WTC11 (cell line): ENCODE data around the gene EHBP1L1. TPM values are rescaled to one million over a fixed set of nuclear protein-coding genes. Genes with fewer than 3 reads are reported as not detected.

ENCODE experiments used
- ATAC-seq: fragments of 200-7000 bp; cut with Tn5 transposase; 2 replicates; pipeline ENCODE4 v1.10.0; 2021; ENCODE audit warnings: mild to moderate bottlenecking, moderate library complexity
- CTCF ChIA-PET: fragments of 300-600 bp; sonication (Branson Sonifier 250); formaldehyde crosslinking; loops from one replicate; lab custom pipeline; 2021; ENCODE audit warnings: antibody characterized with exemption; lab: Charles Lee
- POLR2A ChIA-PET: fragments of 350-600 bp; sonication (Branson Sonifier 250); formaldehyde crosslinking; loops from one replicate; lab custom pipeline; 2021; ENCODE audit warnings: antibody characterized with exemption; lab: Charles Lee
- DNase-seq: peaks from one replicate; pipeline ENCODE4 v3.0.0; 2021; ENCODE audit warnings: low spot score
- H3K27ac Mint-ChIP-seq: 2 replicates; pipeline ENCODE4 v1.8.0; 2021; ENCODE audit warnings: mixed read lengths
- H3K27me3 Mint-ChIP-seq: 2 replicates; pipeline ENCODE4 v1.8.0; 2021; ENCODE audit warnings: low read depth, mild to moderate bottlenecking, moderate library complexity, mixed read lengths
- H3K36me3 Mint-ChIP-seq: 2 replicates; pipeline ENCODE4 v1.8.0; 2021; ENCODE audit warnings: mixed read lengths
- H3K4me1 Mint-ChIP-seq: 2 replicates; pipeline ENCODE4 v1.8.0; 2022; ENCODE audit warnings: mixed read lengths
- H3K4me3 Mint-ChIP-seq: 2 replicates; pipeline ENCODE4 v1.8.0; 2021; ENCODE audit warnings: mild to moderate bottlenecking, moderate library complexity, mixed read lengths
- H3K9me3 Mint-ChIP-seq: 2 replicates; pipeline ENCODE4 v1.8.0; 2021; ENCODE audit warnings: mixed read lengths
- AFF4 ChIP-seq: sonication (generic); formaldehyde crosslinking; IDR thresholded peaks from 2 replicates; pipeline ENCODE4 v1.8.1; 2023; ENCODE audit warnings: mild to moderate bottlenecking, missing genetic modification reagents, borderline replicate concordance
- ARID4B ChIP-seq: sonication (generic); formaldehyde crosslinking; IDR thresholded peaks from 2 replicates; pipeline ENCODE4 v1.8.0; 2023; ENCODE audit warnings: missing genetic modification reagents, mild to moderate bottlenecking, borderline replicate concordance
- ATF1 ChIP-seq: sonication (generic); formaldehyde crosslinking; IDR thresholded peaks from 2 replicates; pipeline ENCODE4 v1.8.1; 2023; ENCODE audit warnings: mild to moderate bottlenecking, moderate library complexity, missing genetic modification reagents
- CBFB ChIP-seq: sonication (generic); formaldehyde crosslinking; IDR thresholded peaks from 2 replicates; pipeline ENCODE4 v1.8.1; 2022; ENCODE audit warnings: mild to moderate bottlenecking, low read depth, missing genetic modification reagents
- CREM ChIP-seq: sonication (generic); formaldehyde crosslinking; IDR thresholded peaks from 2 replicates; pipeline ENCODE4 v1.8.1; 2022; ENCODE audit warnings: mild to moderate bottlenecking, missing genetic modification reagents, moderate library complexity
- CTCF ChIP-seq: fragments of 200-600 bp; IDR thresholded peaks from 2 replicates; pipeline ENCODE4 v1.8.0; 2022; ENCODE audit warnings: antibody characterized with exemption
- ELF4 ChIP-seq: sonication (generic); formaldehyde crosslinking; IDR thresholded peaks from 2 replicates; pipeline ENCODE4 v1.8.1; 2022; ENCODE audit warnings: low read depth, mild to moderate bottlenecking, moderate library complexity, missing genetic modification reagents
- FOXP1 ChIP-seq: sonication (generic); formaldehyde crosslinking; IDR thresholded peaks from 2 replicates; pipeline ENCODE4 v1.8.0; 2022; ENCODE audit warnings: missing genetic modification reagents, mild to moderate bottlenecking, moderate library complexity, borderline replicate concordance
- IRF2 ChIP-seq: sonication (generic); formaldehyde crosslinking; IDR thresholded peaks from 2 replicates; pipeline ENCODE4 v1.8.0; 2022; ENCODE audit warnings: low read depth, missing genetic modification reagents, borderline replicate concordance
- MYBL2 ChIP-seq: sonication (generic); formaldehyde crosslinking; IDR thresholded peaks from 2 replicates; pipeline ENCODE4 v1.8.1; 2023; ENCODE audit warnings: mild to moderate bottlenecking, moderate library complexity, missing genetic modification reagents
- SP1 ChIP-seq: sonication (generic); formaldehyde crosslinking; conservative IDR thresholded peaks from 2 replicates; pipeline ENCODE4 v1.8.1; 2022; ENCODE audit warnings: missing genetic modification reagents
- TEAD1 ChIP-seq: sonication (generic); formaldehyde crosslinking; IDR thresholded peaks from 2 replicates; pipeline ENCODE4 v1.8.0; 2022; ENCODE audit warnings: mild to moderate bottlenecking, missing genetic modification reagents
- TP53 ChIP-seq: sonication (generic); formaldehyde crosslinking; IDR thresholded peaks from 2 replicates; pipeline ENCODE4 v1.8.1; 2023; ENCODE audit warnings: mild to moderate bottlenecking, missing genetic modification reagents
- ZMAT4 ChIP-seq: fragments of 250-450 bp; sonication (Bioruptor Pico); IDR thresholded peaks from 2 replicates; pipeline ENCODE4 v1.9.0; 2021; ENCODE audit warnings: mild to moderate bottlenecking
- ZNF416 ChIP-seq: fragments of 250-450 bp; sonication (Bioruptor Pico); IDR thresholded peaks from 2 replicates; pipeline ENCODE4 v1.9.0; 2021; ENCODE audit warnings: mild to moderate bottlenecking, inconsistent platforms
- ZNF425 ChIP-seq: fragments of 250-450 bp; sonication (Bioruptor Pico); conservative IDR thresholded peaks from 2 replicates; pipeline ENCODE4 v1.9.0; 2021; ENCODE audit warnings: mild to moderate bottlenecking
- total RNA-seq: library from RNA; stranded (reverse); gene quantifications from 3 replicates; pipeline ENCODE4 v1.2.3, GENCODE V29; 2021

Gene EHBP1L1
- total RNA-seq, 1 experiment from 2014 or later: 11.8 TPM

GRCh38 chr11:65539744-65540289 is 36.0 kb upstream of the EHBP1L1 start (continued):
- no peak for TF ChIP-seq AFF4
- TF ChIP-seq ATF1 (CRISPR knock-in tag): no peak
- TF ChIP-seq TEAD1: peak; percentile 86; the same call in 1 of the 2 replicates
- no peak for TF ChIP-seq CBFB (CRISPR knock-in tag)
- no peak for TF ChIP-seq ZNF416 (CRISPR knock-in tag)
- TF ChIP-seq TP53 (CRISPR knock-in tag): peak; percentile 96; the same call in 1 of the 2 replicates
- TF ChIP-seq ELF4 (CRISPR knock-in tag): peak; percentile 91; the same call in 1 of the 2 replicates
- peak; percentile 87 for TF ChIP-seq SP1 (CRISPR knock-in tag)
- peak; percentile 94; the same call in 1 of the 2 replicates for TF ChIP-seq FOXP1 (CRISPR knock-in tag)
- TF ChIP-seq IRF2 (CRISPR knock-in tag): no peak
- no peak for TF ChIP-seq ZNF425 (CRISPR knock-in tag)
- TF ChIP-seq CREM: peak; percentile 79; the same call in 1 of the 2 replicates
- TF ChIP-seq MYBL2 (CRISPR knock-in tag): peak; percentile 88; the same call in 1 of the 2 replicates
- 0 out of 2 replicates have a peak, but pooled peaks have one; percentile 33 for TF ChIP-seq ARID4B (CRISPR knock-in tag)

GRCh38 chr11:65540290-65541092 is 35.4 kb upstream of the EHBP1L1 start:
- POLR2A ChIA-PET: interaction anchor here (0.6 to 2.1 kb wide), 16 partner anchors 12 to 1261 kb away, joined by 3 to 10 read pairs (median 4); partner anchors contain the start of genes FAM89B, MALAT1, PCNX3 and SCYL1
- CTCF ChIA-PET: interaction anchor here (0.6 to 10.3 kb wide), 67 partner anchors 9 to 910 kb away, joined by 3 to 271 read pairs (median 4); partner anchors contain the start of genes CDC42EP2, DPF2, EHBP1L1 and FAM89B
- Mint-ChIP-seq H3K9me3 (no peaks in the 10 kb centered on the region), H3K36me3 (no peaks in the 10 kb centered on the region), H3K4me3 (peak overlapping the region; percentile 68), H3K27ac (no peak overlapping the region), H3K4me1 (peaks cover 3% of the 10 kb centered on the region), H3K27me3 (peaks cover 60% of the 10 kb centered on the region)
- ATAC-seq (peak; percentile 83), DNase-seq (peak; percentile 93)
- TF ChIP-seq ARID4B (CRISPR knock-in tag) (peak; percentile 12; the same call in 1 of the 2 replicates), CTCF (peak; percentile 92), ZMAT4 (CRISPR knock-in tag) (no peak)
